SK-N-DZ (cell line): ENCODE data around the gene HOXB1.
"Not testable (repeated sequence)": the region's sequence is repeated elsewhere in the genome, so short reads cannot be mapped to it uniquely, and the experiment has no call there.

Experiments
- DNase-seq: peaks from one replicate; pipeline ENCODE4 v3.0.0-alpha.2; 2015; ENCODE audit warnings: low spot score

Gene HOXB1

GRCh38 chr17:48544349-48545021 is 13.7 kb upstream of the HOXB1 start:
- no peak for DNase-seq

GRCh38 chr17:48543854-48544348 is 13.1 kb upstream of the HOXB1 start:
- DNase-seq: no peak

GRCh38 chr17:48543107-48543853 is 12.5 kb upstream of the HOXB1 start:
- no peak for DNase-seq

GRCh38 chr17:48542698-48543106 is 11.9 kb upstream of the HOXB1 start:
- no peak for DNase-seq

- DNase-seq: no peak
Measured at GRCh38 chr17:48542114-48542656, 11.4 kb upstream of the HOXB1 start.

- DNase-seq: no peak
Measured at GRCh38 chr17:48541577-48542113, 10.8 kb upstream of the HOXB1 start.

- DNase-seq: no peak
Measured at GRCh38 chr17:48541036-48541576, 10.3 kb upstream of the HOXB1 start.

DNA sequence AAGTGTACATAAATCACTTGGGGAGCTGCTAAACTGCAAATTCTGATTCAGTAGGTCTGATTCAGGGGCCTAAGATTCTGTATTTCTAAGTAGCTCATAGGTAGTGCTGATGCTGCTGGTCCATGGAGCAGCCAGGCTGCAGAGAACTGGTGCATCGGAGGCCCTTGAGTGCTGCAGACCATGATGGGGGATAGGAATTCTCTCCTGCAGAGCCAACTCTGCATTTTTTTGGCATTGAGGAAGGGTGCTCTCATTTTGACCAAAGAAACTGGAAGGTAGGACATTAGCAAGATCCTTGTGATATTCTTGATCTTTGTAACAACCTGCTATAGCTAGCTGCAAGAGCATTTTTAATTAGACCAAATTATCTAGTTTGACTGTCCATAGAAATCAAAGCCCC is 9.4 kb upstream of the HOXB1 start:
- no peak for DNase-seq

GRCh38 chr17:48539177-48539576 is 8.4 kb upstream of the HOXB1 start:
- DNase-seq: no peak

DNA sequence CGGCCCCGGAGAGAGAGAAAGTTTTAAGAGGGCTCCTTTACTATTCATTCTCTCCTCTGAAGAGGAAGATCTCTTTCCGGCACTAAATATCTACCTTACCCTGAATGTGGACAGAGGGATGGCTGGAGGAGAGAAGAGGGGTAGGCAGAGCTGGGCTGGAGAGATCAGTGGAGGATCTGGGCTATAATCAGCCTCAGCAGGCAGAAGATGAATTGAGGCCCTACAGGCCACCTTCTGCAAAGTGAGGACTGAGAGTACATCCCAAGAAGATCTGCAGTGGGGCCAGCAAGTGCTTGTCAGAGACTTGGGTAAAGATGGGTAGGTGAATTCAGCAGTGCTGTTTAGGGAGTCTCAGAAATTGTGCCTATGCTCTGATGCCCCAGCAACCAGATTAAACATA is 6.5 kb upstream of the HOXB1 start:
- no peak for DNase-seq

GRCh38 chr17:48535793-48536559 is 5.2 kb upstream of the HOXB1 start:
- DNase-seq: not testable (repeated sequence)

DNA sequence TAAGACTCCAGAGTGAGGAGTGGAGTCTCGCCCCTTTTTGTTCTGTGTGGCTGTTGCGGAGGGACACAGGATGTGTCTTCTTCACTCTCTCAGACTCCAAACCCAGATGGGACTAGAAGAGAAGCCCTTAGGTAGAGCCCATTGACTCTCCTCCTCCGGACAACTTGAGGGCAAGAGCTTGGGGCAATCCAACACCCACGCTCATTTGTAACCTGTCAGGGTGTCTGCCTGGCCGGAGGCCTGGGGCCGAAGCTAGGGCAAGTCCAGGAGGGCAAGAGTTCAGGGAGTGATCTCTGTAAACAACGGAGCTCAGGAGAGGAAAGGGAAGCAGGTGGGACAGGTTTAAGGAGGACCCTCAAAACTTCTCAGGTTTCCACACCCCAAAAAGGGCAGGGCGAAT is 1.4 kb upstream of the HOXB1 start:
- no peak for DNase-seq

DNA sequence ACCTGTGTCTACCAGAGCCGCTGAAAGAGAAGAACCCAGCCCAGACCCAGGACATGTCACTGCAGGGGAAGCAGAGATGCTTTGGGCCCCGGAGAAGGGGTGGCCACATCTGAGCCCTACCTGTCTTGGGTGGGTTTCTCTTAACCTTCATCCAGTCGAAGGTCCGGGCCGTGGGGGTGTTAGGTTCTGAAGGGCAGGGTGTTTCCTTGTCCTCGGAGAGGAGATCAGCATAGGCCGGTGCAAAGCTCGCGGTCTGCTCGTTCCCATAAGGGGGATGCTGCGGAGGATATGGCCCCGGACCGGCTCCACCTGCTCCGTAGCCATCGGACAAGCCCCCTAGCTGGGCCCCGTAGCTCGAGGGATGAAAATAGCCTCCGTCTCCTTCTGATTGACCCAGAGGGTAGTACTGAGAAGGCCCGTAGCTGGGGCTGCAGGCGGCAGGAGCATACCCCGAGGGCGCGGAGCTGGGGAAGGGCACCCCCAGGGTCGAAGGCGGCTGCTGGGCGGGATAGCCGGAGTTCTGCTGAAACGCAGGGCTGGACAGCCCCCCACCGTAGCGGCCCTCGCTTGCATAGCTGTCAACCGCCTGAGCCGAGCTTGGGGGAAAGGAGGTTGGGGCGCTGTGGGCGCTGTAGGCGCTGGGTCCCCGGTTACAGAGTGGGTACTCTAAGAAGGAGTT is 464 bp downstream of the HOXB1 start:
- no peak for DNase-seq

DNA sequence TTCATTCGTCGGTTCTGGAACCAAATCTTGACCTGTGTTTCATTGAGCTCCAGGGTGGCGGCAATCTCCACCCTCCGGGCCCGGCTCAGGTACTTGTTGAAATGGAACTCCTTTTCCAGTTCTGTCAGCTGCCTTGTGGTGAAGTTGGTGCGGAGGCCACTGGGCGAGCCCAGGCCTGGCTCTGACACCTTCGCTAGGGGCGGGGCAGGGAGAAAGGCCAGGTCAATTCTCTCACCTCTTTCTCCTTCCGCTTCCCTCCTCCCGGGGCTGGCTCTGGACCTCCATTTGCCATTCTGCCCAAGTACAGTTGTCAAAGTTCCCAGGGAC is 1.2 kb downstream of the HOXB1 start:
- no peak for DNase-seq

- DNase-seq: no peak
Measured at GRCh38 chr17:48528936-48529682, 1.7 kb downstream of the HOXB1 start.

DNA sequence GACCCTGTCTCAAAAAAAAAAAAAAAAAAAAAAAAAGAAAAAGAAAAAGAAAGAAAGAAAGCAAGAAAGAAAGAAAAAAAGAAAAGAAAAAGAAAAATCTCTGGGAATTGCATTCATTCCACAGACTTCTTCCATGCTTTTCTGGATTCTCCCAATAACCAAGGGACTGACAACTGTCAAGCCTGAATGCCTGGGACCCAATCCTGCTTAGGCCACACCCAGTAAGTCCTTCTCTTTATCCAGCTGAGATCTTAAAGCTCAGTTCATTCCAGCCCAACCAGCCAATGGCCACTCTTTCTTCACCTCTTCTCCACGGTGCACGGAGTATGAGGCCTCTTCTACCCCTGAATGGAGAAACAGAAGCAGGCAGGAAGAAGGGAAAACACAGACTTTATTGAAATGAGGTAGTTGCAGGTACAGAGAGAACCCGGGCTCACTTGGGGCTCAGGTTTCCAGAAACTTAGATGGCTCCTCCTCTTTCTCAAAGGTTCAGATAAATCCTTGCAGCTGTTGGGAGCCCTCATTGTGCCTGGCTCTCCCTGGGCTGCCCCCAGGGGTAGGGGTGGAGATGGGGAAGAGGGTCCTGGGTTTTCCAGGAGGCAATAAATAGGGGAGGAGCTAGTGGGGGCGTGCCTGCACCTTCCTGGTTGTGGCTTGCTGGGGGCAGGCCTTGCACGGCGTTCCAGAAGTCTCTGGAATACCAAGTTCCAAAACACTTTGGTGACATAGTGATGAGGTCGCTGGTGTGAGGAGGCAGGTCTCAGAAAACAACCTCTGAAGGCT is 2.5 kb downstream of the HOXB1 start:
- DNase-seq: no peak

GRCh38 chr17:48527547-48527932 is 3.3 kb downstream of the HOXB1 start:
- no peak for DNase-seq

DNA sequence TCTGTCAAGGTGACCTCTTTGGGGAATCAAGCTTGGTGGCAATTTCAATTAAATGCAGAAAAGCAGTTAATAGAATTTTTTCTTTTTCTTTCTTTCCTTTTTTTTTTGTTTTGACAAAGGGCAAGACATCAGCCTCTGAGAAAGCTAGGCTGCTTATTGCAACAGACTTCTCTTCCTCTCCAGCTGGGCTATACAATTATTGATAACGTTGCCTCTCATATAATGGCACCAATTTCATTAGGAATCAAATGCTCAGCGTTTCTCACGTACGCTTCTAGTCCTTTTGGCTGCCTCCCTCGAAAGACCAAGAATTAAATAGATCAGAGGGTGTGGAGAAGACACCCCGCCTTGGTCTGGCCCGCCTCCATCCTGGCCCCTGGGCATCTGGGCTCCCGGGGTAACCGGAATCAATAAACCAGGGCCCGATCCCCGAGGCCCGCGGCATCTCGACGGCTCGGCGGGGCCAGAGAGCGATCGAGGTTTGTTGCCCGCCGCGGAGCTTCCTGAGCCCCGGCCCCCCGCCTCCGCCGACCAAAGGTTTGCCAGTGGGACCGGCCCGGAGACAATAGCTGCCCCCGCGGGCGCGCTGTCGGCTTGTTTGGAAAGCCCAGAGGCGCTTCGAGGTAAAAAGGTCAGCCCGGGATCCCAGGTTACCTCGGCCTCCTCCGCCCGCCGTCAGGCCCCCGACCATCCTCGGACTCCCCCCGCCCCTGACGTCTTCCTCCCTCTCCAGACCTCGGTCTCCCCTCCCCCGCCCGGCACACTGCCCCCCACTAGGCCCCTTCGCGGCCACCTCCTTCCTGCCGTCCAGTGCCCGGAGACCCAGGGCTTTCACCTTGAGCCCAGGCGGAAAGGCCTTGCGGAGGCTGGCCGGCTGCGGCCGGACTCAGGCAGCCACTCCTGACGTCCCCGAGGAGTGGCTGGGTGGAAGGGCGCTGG is 3.9 kb downstream of the HOXB1 start:
- DNase-seq: no peak
